Neural cell (in vitro differentiated cells): ENCODE measurements around the gene ASXL1.

Experiments
- REST ChIP-seq: IDR thresholded peaks from 2 replicates; pipeline ENCODE4 v1.6.1; 2012; ENCODE audit warnings: borderline replicate concordance
- TAF1 ChIP-seq: IDR thresholded peaks from 2 replicates; pipeline ENCODE4 v1.6.1; 2012; ENCODE audit warnings: low read depth

- no peak for TF ChIP-seq REST
- no peak for TF ChIP-seq TAF1
Observed at GRCh38 chr20:32332614-32333013, 25.5 kb upstream of the ASXL1 start.
